ENCODE measurements around the gene SELENOF. TPM values are rescaled to one million over a fixed set of nuclear protein-coding genes. Genes with fewer than 3 reads are reported as not detected.

The SELENOF gene
- total RNA-seq, 1 donor from 2014 or later: 241 TPM

GRCh38 chr1:86951430-86951829 lies 37.5 kb upstream of the SELENOF start:
- H3K27ac ChIP-seq: no peak overlapping the region
- H3K27me3 Mint-ChIP-seq (ENCODE audit: insufficient read depth, low read depth): no peaks in the 10 kb centered on the region
- no peak overlapping the region for H3K4me2 ChIP-seq
- H3K27me3 ChIP-seq: no peaks in the 10 kb centered on the region
- no peak for DNase-seq (ENCODE audit: low spot score)
- H3K79me2 ChIP-seq (ENCODE audit: low read depth): peaks cover 99% of the 10 kb centered on the region
- H3K36me3 ChIP-seq: no peaks in the 10 kb centered on the region
- peaks cover 8% of the 10 kb centered on the region for H3K4me1 ChIP-seq
- H3F3A ChIP-seq (ENCODE audit: low read depth): no peaks in the 10 kb centered on the region
- no peaks in the 10 kb centered on the region for H3K9me3 ChIP-seq (ENCODE audit: low read depth)
- H3K4me1 Mint-ChIP-seq: no peaks in the 10 kb centered on the region
- peaks cover 20% of the 10 kb centered on the region for H3K36me3 Mint-ChIP-seq
- no peak overlapping the region for H3K27ac Mint-ChIP-seq
- peaks cover 21% of the 10 kb centered on the region for H3K9me3 Mint-ChIP-seq
- H3K9ac ChIP-seq: no peak overlapping the region
- no peak overlapping the region for H3K4me3 ChIP-seq
- no peak overlapping the region for H3K4me3 Mint-ChIP-seq
- no peak for TF ChIP-seq EZH2 (IDR thresholded peaks at IDR 0.05)
- TF ChIP-seq EZH2phosphoT487 (IDR thresholded peaks at IDR 0.05): no peak
- no peak for TF ChIP-seq CTCF (IDR thresholded peaks at IDR 0.05)
- H4K20me1 ChIP-seq (ENCODE audit: low read depth): peaks cover 1% of the 10 kb centered on the region
- no peak overlapping the region for H2AFZ ChIP-seq (replicated peaks)

DNA sequence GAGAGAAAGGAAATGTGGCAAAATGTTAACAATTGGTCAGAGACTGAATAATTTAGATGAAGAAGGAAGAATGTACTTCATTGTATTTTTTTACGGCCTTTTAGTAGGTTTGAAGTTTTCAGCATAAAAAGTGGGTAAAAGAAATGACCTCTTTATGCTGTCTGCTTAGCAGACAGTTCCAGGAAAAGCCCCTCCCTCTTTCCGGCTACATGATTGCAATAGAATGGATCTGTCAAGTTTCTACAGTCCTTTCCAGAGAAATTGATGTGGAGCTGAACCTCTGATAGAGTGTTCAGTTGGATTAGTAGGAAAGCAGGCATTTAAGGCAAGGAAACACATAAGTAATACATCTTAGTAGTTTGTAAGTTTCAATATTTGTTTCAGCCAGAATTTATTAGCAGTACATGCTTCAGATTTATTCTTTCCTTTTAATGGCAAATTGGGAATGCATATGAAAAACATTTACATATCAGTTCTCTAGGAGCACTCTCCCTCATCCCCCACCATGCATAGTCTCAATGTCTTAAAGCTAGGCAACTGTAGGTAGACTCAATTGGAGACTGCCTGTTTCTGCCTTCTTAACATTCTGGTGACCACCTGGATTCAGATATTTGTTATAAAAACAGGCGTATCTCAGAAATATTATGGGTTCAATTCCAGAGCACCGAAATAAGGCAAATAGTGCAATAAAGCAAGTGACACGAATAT lies 36.9 kb upstream of the SELENOF start:
- Mint-ChIP-seq H3K4me3 (no peak overlapping the region), H3K4me1 (no peaks in the 10 kb centered on the region), H3K27ac (no peak overlapping the region)

DNA sequence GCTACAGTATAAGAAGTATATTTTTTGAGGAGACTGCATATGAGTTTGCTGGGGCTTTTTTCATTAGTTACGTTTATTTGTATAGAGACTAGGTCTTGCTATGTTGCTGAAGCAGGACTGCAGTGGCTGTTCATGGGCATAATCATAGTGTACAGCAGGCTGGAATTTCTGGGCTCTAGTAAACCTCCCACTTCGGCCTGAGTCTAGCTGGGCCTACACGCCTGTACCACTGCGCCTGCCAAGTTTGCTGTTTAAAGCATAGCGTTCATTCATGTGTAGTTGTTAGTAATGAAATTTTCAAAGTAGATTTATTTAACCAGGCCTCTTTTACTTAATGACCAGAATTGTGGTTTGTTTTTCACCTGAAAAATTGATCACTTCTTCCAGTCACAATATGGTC lies 34.3 kb upstream of the SELENOF start:
- DNase-seq (ENCODE audit: low spot score): no peak
- Histone ChIP-seq H3K4me2 (no peak overlapping the region), H2AFZ (replicated peaks) (no peak overlapping the region), H3K4me1 (no peaks in the 10 kb centered on the region), H4K20me1 (ENCODE audit: low read depth) (peaks cover 20% of the 10 kb centered on the region), H3K36me3 (no peaks in the 10 kb centered on the region), H3K9ac (no peak overlapping the region), H3K4me3 (no peak overlapping the region), H3K79me2 (ENCODE audit: low read depth) (peaks cover 100% of the 10 kb centered on the region), H3F3A (ENCODE audit: low read depth) (no peaks in the 10 kb centered on the region), H3K27me3 (no peaks in the 10 kb centered on the region), H3K9me3 (ENCODE audit: low read depth) (no peaks in the 10 kb centered on the region), H3K27ac (no peak overlapping the region)
- Mint-ChIP-seq H3K4me3 (no peak overlapping the region), H3K36me3 (peaks cover 23% of the 10 kb centered on the region), H3K4me1 (no peaks in the 10 kb centered on the region), H3K27me3 (ENCODE audit: insufficient read depth, low read depth) (no peaks in the 10 kb centered on the region), H3K9me3 (peaks cover 16% of the 10 kb centered on the region), H3K27ac (no peak overlapping the region)
- TF ChIP-seq EZH2 (IDR thresholded peaks at IDR 0.05): no peak
- no peak for TF ChIP-seq EZH2phosphoT487 (IDR thresholded peaks at IDR 0.05)
- TF ChIP-seq CTCF (IDR thresholded peaks at IDR 0.05): no peak

More for the DNA sequence above, 36.9 kb upstream of the SELENOF start:
- no peaks in the 10 kb centered on the region for H3K36me3 ChIP-seq
- H3K9ac ChIP-seq: no peak overlapping the region
- H3K9me3 Mint-ChIP-seq: peaks cover 18% of the 10 kb centered on the region
- peaks cover 7% of the 10 kb centered on the region for H4K20me1 ChIP-seq (ENCODE audit: low read depth)
- no peak overlapping the region for H2AFZ ChIP-seq (replicated peaks)
- no peaks in the 10 kb centered on the region for H3K27me3 Mint-ChIP-seq (ENCODE audit: insufficient read depth, low read depth)
- no peaks in the 10 kb centered on the region for H3F3A ChIP-seq (ENCODE audit: low read depth)
- no peak overlapping the region for H3K27ac ChIP-seq
- H3K9me3 ChIP-seq (ENCODE audit: low read depth): no peaks in the 10 kb centered on the region
- no peak for DNase-seq (ENCODE audit: low spot score)
- H3K79me2 ChIP-seq (ENCODE audit: low read depth): peaks cover 100% of the 10 kb centered on the region
- peaks cover 5% of the 10 kb centered on the region for H3K4me1 ChIP-seq
- TF ChIP-seq EZH2 (IDR thresholded peaks at IDR 0.05): no peak
- no peak for TF ChIP-seq CTCF (IDR thresholded peaks at IDR 0.05)
- TF ChIP-seq EZH2phosphoT487 (IDR thresholded peaks at IDR 0.05): no peak
- no peak overlapping the region for H3K4me3 ChIP-seq
- no peak overlapping the region for H3K4me2 ChIP-seq
- H3K36me3 Mint-ChIP-seq: peaks cover 20% of the 10 kb centered on the region
- H3K27me3 ChIP-seq: no peaks in the 10 kb centered on the region

All from neural progenitor cell (in vitro differentiated cells).